ENCODE data around the gene DNAH5.

- TF ChIP-seq, protein P1, sequence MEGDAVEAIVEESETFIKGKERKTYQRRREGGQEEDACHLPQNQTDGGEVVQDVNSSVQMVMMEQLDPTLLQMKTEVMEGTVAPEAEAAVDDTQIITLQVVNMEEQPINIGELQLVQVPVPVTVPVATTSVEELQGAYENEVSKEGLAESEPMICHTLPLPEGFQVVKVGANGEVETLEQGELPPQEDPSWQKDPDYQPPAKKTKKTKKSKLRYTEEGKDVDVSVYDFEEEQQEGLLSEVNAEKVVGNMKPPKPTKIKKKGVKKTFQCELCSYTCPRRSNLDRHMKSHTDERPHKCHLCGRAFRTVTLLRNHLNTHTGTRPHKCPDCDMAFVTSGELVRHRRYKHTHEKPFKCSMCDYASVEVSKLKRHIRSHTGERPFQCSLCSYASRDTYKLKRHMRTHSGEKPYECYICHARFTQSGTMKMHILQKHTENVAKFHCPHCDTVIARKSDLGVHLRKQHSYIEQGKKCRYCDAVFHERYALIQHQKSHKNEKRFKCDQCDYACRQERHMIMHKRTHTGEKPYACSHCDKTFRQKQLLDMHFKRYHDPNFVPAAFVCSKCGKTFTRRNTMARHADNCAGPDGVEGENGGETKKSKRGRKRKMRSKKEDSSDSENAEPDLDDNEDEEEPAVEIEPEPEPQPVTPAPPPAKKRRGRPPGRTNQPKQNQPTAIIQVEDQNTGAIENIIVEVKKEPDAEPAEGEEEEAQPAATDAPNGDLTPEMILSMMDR (IDR thresholded peaks at IDR 0.05): no peak
- TF ChIP-seq POLR2AphosphoS5 (IDR thresholded peaks at IDR 0.05): no peak
These were observed 235.6 kb downstream of the DNAH5 start for GRCh38 chr5:13708906-13709305.
